ENCODE data around the gene ZNRF3.
A peak's percentile ranks its signal among the peaks of the same experiment; 100 is the strongest.
"Not testable (repeated sequence)": the region's sequence is repeated elsewhere in the genome, so short reads cannot be mapped to it uniquely, and the experiment has no call there.

Gene ZNRF3

GRCh38 chr22:28873183-28873963, 10.0 kb upstream of the ZNRF3 start:
- Mint-ChIP-seq H3K9me3 (no peaks in the 10 kb centered on the region), H3K36me3 (no peaks in the 10 kb centered on the region), H3K27ac (no peak overlapping the region), H3K27me3 (no peaks in the 10 kb centered on the region), H3K4me1 (no peaks in the 10 kb centered on the region), H3K4me3 (no peak overlapping the region)
- ATAC-seq = no peak

GRCh38 chr22:28874061-28874460, 9.3 kb upstream of the ZNRF3 start:
- no peaks in the 10 kb centered on the region for H3K4me1 Mint-ChIP-seq
- H3K36me3 Mint-ChIP-seq = no peaks in the 10 kb centered on the region
- ATAC-seq = no peak
- H3K27me3 Mint-ChIP-seq = no peaks in the 10 kb centered on the region
- no peak overlapping the region for H3K27ac Mint-ChIP-seq
- H3K4me3 Mint-ChIP-seq = no peak overlapping the region
- H3K9me3 Mint-ChIP-seq = no peaks in the 10 kb centered on the region

GRCh38 chr22:28874811-28875320, 8.5 kb upstream of the ZNRF3 start:
- Mint-ChIP-seq H3K36me3 (no peaks in the 10 kb centered on the region), H3K27ac (no peak overlapping the region)

GRCh38 chr22:28882545-28882877, 861 bp upstream of the ZNRF3 start:
- Mint-ChIP-seq H3K4me3 (peak overlapping the region; percentile 78), H3K9me3 (no peaks in the 10 kb centered on the region), H3K4me1 (peaks cover 26% of the 10 kb centered on the region), H3K27ac (peak overlapping the region; percentile 64), H3K27me3 (peaks cover 18% of the 10 kb centered on the region), H3K36me3 (no peaks in the 10 kb centered on the region)
- ATAC-seq = peak; percentile 14

More at GRCh38 chr22:28874811-28875320, 8.5 kb upstream of the ZNRF3 start:
- Mint-ChIP-seq H3K4me1 (peaks cover 3% of the 10 kb centered on the region), H3K27me3 (no peaks in the 10 kb centered on the region), H3K4me3 (no peak overlapping the region), H3K9me3 (no peaks in the 10 kb centered on the region)
- ATAC-seq = no peak

GRCh38 chr22:28883657-28883916, 215 bp downstream of the ZNRF3 start:
- peaks cover 26% of the 10 kb centered on the region for H3K27me3 Mint-ChIP-seq
- H3K4me1 Mint-ChIP-seq = peaks cover 26% of the 10 kb centered on the region
- no peak for ATAC-seq

GRCh38 chr22:28883917-28884746, 760 bp downstream of the ZNRF3 start:
- Mint-ChIP-seq H3K36me3 (no peaks in the 10 kb centered on the region), H3K27ac (no peak overlapping the region), H3K27me3 (peaks cover 26% of the 10 kb centered on the region), H3K4me3 (peak overlapping the region; percentile 62), H3K4me1 (peaks cover 26% of the 10 kb centered on the region), H3K9me3 (no peaks in the 10 kb centered on the region)
- peak; percentile 42 for ATAC-seq

More at GRCh38 chr22:28883657-28883916, 215 bp downstream of the ZNRF3 start:
- Mint-ChIP-seq H3K4me3 (peak overlapping the region; percentile 78), H3K36me3 (no peaks in the 10 kb centered on the region), H3K9me3 (no peaks in the 10 kb centered on the region), H3K27ac (peak overlapping the region; percentile 64)

- peak overlapping the region; percentile 62 for H3K4me3 Mint-ChIP-seq
- no peaks in the 10 kb centered on the region for H3K36me3 Mint-ChIP-seq
- H3K27ac Mint-ChIP-seq = no peak overlapping the region
- peaks cover 26% of the 10 kb centered on the region for H3K27me3 Mint-ChIP-seq
- no peak for ATAC-seq
- peaks cover 24% of the 10 kb centered on the region for H3K4me1 Mint-ChIP-seq
- no peaks in the 10 kb centered on the region for H3K9me3 Mint-ChIP-seq
These were observed 1.5 kb downstream of the ZNRF3 start for GRCh38 chr22:28884747-28885350.

- ATAC-seq = no peak
- Mint-ChIP-seq H3K27ac (no peak overlapping the region), H3K4me1 (peaks cover 21% of the 10 kb centered on the region), H3K27me3 (peaks cover 37% of the 10 kb centered on the region), H3K9me3 (no peaks in the 10 kb centered on the region), H3K36me3 (no peaks in the 10 kb centered on the region), H3K4me3 (no peak overlapping the region)
These were observed 2.6 kb downstream of the ZNRF3 start for GRCh38 chr22:28885939-28886338.

GRCh38 chr22:28886679-28887078, 3.3 kb downstream of the ZNRF3 start:
- ATAC-seq, H3K4me3 Mint-ChIP-seq, H3K9me3 Mint-ChIP-seq, H3K36me3 Mint-ChIP-seq, H3K27ac Mint-ChIP-seq: not testable (repeated sequence)
- Mint-ChIP-seq H3K27me3 (peaks cover 39% of the 10 kb centered on the region), H3K4me1 (peaks cover 21% of the 10 kb centered on the region)

- Mint-ChIP-seq H3K36me3 (no peaks in the 10 kb centered on the region), H3K27me3 (peaks cover 39% of the 10 kb centered on the region), H3K4me3 (no peak overlapping the region), H3K27ac (no peak overlapping the region), H3K9me3 (no peaks in the 10 kb centered on the region), H3K4me1 (peaks cover 12% of the 10 kb centered on the region)
- ATAC-seq = no peak
These were observed 4.5 kb downstream of the ZNRF3 start for GRCh38 chr22:28887725-28888459.

GRCh38 chr22:28889478-28890024, 6.2 kb downstream of the ZNRF3 start:
- H3K27me3 Mint-ChIP-seq = peaks cover 35% of the 10 kb centered on the region
- H3K9me3 Mint-ChIP-seq = no peaks in the 10 kb centered on the region
- no peaks in the 10 kb centered on the region for H3K36me3 Mint-ChIP-seq
- no peak overlapping the region for H3K27ac Mint-ChIP-seq
- no peak for ATAC-seq
- H3K4me3 Mint-ChIP-seq = no peak overlapping the region
- peaks cover 4% of the 10 kb centered on the region for H3K4me1 Mint-ChIP-seq

- no peak overlapping the region for H3K27ac Mint-ChIP-seq
- H3K36me3 Mint-ChIP-seq = no peaks in the 10 kb centered on the region
- H3K27me3 Mint-ChIP-seq = peaks cover 31% of the 10 kb centered on the region
- H3K4me3 Mint-ChIP-seq = no peak overlapping the region
- ATAC-seq = no peak
- H3K9me3 Mint-ChIP-seq = no peaks in the 10 kb centered on the region
- no peaks in the 10 kb centered on the region for H3K4me1 Mint-ChIP-seq
These were observed 7.9 kb downstream of the ZNRF3 start for GRCh38 chr22:28891156-28891733.

GRCh38 chr22:28892175-28892731, 8.9 kb downstream of the ZNRF3 start:
- Mint-ChIP-seq H3K4me1 (peaks cover 9% of the 10 kb centered on the region), H3K27ac (no peak overlapping the region), H3K4me3 (no peak overlapping the region), H3K9me3 (no peaks in the 10 kb centered on the region), H3K36me3 (no peaks in the 10 kb centered on the region), H3K27me3 (peaks cover 24% of the 10 kb centered on the region)
- ATAC-seq = no peak

GRCh38 chr22:28893810-28894209, 10.4 kb downstream of the ZNRF3 start:
- no peak for ATAC-seq
- H3K4me3 Mint-ChIP-seq = no peak overlapping the region
- peaks cover 15% of the 10 kb centered on the region for H3K4me1 Mint-ChIP-seq
- peaks cover 12% of the 10 kb centered on the region for H3K27me3 Mint-ChIP-seq
- no peaks in the 10 kb centered on the region for H3K36me3 Mint-ChIP-seq
- H3K9me3 Mint-ChIP-seq = no peaks in the 10 kb centered on the region
- H3K27ac Mint-ChIP-seq = no peak overlapping the region

Data from stimulated activated memory B cell treated with anti-CD40 and anti-IgM and Interleukin-4, amounts not matched to agents 10 μg/mL and 1 μg/mL and 100 μg/mL, for 72 hours (primary cell).